GM10266 (cell line): ENCODE results near the gene IL6.

Experiments
- DNase-seq: peaks from one replicate; pipeline ENCODE4 v3.0.0; 2012; ENCODE audit errors: extremely low spot score
- CTCF ChIP-seq: IDR thresholded peaks from 2 replicates; pipeline ENCODE4 v1.5.1; 2012; ENCODE audit warnings: mild to moderate bottlenecking, low read depth; ENCODE audit not compliant: control insufficient read depth, insufficient read depth; ENCODE audit errors: missing control alignments

IL6 gene

GRCh38 chr7:22726345-22726906 is 574 bp upstream of the IL6 start:
- peak; percentile 71 for TF ChIP-seq CTCF
- peak; percentile 65 for DNase-seq

- no peak for TF ChIP-seq CTCF
- DNase-seq = no peak
Observed at GRCh38 chr7:22727714-22728035, 675 bp downstream of the IL6 start.

GRCh38 chr7:22728401-22729029 is 1.5 kb downstream of the IL6 start:
- TF ChIP-seq CTCF = peak; percentile 44
- no peak for DNase-seq

DNA sequence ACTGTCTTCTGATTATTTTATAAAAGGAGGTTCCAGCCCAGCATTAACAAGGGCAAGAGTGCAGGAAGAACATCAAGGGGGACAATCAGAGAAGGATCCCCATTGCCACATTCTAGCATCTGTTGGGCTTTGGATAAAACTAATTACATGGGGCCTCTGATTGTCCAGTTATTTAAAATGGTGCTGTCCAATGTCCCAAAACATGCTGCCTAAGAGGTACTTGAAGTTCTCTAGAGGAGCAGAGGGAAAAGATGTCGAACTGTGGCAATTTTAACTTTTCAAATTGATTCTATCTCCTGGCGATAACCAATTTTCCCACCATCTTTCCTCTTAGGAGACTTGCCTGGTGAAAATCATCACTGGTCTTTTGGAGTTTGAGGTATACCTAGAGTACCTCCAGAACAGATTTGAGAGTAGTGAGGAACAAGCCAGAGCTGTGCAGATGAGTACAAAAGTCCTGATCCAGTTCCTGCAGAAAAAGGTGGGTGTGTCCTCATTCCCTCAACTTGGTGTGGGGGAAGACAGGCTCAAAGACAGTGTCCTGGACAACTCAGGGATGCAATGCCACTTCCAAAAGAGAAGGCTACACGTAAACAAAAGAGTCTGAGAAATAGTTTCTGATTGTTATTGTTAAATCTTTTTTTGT is 2.3 kb downstream of the IL6 start:
- DNase-seq = no peak
- TF ChIP-seq CTCF = no peak

- DNase-seq = no peak
- no peak for TF ChIP-seq CTCF
Observed at GRCh38 chr7:22730066-22730710, 3.2 kb downstream of the IL6 start.

GRCh38 chr7:22730921-22731654 is 4.1 kb downstream of the IL6 start:
- no peak for DNase-seq
- TF ChIP-seq CTCF = no peak
